Cardiac muscle cell (in vitro differentiated cells and primary cell): Measurements from ENCODE around the gene HTR3B. TPM values are rescaled to one million over a fixed set of nuclear protein-coding genes. Genes with fewer than 3 reads are reported as not detected.
"Not testable (repeated sequence)": the region's sequence is repeated elsewhere in the genome, so short reads cannot be mapped to it uniquely, and the experiment has no call there.

ENCODE experiments used
- DNase-seq, 2 donors: peaks; one replicate each; pipeline versions ENCODE4 v3.0.0 to v3.0.0-alpha.2; 2010 to 2017; ENCODE audit warnings: low read depth in 1 of 2, low spot score in 1 of 2
- H3K27ac ChIP-seq: fragments of 200-600 bp; sonication (generic); 2 replicates; pipeline ENCODE4 v1.5.1; 2016
- H3K27me3 ChIP-seq: fragments of 200-600 bp; sonication (generic); 2 replicates; pipeline ENCODE4 v1.6.0; 2016; ENCODE audit warnings: control low read depth
- H3K36me3 ChIP-seq: fragments of 200-600 bp; sonication (generic); 2 replicates; pipeline ENCODE4 v1.5.1; 2016; ENCODE audit warnings: control low read depth
- H3K4me1 ChIP-seq: fragments of 200-600 bp; sonication (generic); 2 replicates; pipeline ENCODE4 v1.8.1; 2017; ENCODE audit warnings: low read depth, mild to moderate bottlenecking, mixed run types
- H3K4me3 ChIP-seq: fragments of 200-600 bp; sonication (generic); 2 replicates; pipeline ENCODE4 v1.5.1; 2016; ENCODE audit warnings: mild to moderate bottlenecking
- H3K9me3 ChIP-seq: fragments of 200-600 bp; sonication (generic); 2 replicates; pipeline ENCODE4 v1.5.1; 2017; ENCODE audit warnings: low read depth, mild to moderate bottlenecking, control low read depth
- polyA plus RNA-seq: library from polyadenylated mRNA; unstranded; fragments of >200 nt; fragmentation: Nextera tagmentation; extraction: Ambion mirVana; gene quantifications from 2 replicates; pipeline ENCODE4 v1.2.1, GENCODE V29; 2016
- total RNA-seq: library from RNA; depleted of rRNA; stranded (reverse); fragments of >200 nt; gene quantifications from 2 replicates; pipeline ENCODE4 v1.2.3, GENCODE V29; 2016
- TF ChIP-seq, protein P1 (sequence below): IDR thresholded peaks from 2 replicates; pipeline ENCODE4 v1.5.1; 2012; ENCODE audit warnings: low read depth, mild to moderate bottlenecking, low read length

HTR3B gene
- total and polyA plus RNA-seq, 2 experiments from 2014 or later: not detected

DNA sequence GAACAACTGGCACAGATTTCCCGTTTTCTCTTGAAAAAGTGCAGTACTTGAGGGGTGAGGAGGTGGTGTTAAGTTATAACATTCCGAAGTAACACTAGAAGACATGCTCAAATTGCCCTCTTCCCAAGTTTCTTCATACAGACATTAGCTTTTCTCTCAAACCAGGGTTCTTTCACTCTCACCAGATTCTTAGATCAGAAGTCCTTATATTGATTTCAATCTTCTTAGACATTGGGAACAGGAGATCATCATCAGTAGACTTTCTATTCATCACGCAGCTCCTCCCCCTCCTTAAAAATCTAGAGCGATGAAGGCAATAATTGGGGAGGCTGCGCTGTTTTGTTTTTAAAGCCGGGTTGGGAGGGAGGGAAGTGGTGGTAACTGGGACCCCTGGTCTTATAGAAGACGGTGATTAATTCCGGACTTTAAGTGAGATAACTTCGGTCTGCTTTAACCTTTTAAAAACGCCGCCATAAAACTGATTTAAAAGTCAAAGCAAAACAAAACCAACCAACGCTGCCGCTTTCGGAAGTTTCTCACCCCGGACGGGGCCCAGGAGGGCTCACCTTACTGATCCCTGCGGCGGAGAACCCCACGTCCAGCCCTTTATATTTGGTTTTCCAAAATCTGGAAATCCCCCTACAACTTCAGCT, 29.9 kb upstream of the HTR3B start:
- H3K27me3 ChIP-seq: no peaks in the 10 kb centered on the region
- DNase-seq: peak; percentile 14 to 53
- peak overlapping the region; percentile 95 for H3K27ac ChIP-seq
- H3K36me3 ChIP-seq: no peaks in the 10 kb centered on the region
- H3K9me3 ChIP-seq: no peaks in the 10 kb centered on the region
- H3K4me3 ChIP-seq: peak overlapping the region; percentile 85
- peaks cover 24% of the 10 kb centered on the region for H3K4me1 ChIP-seq
- TF ChIP-seq, protein P1, sequence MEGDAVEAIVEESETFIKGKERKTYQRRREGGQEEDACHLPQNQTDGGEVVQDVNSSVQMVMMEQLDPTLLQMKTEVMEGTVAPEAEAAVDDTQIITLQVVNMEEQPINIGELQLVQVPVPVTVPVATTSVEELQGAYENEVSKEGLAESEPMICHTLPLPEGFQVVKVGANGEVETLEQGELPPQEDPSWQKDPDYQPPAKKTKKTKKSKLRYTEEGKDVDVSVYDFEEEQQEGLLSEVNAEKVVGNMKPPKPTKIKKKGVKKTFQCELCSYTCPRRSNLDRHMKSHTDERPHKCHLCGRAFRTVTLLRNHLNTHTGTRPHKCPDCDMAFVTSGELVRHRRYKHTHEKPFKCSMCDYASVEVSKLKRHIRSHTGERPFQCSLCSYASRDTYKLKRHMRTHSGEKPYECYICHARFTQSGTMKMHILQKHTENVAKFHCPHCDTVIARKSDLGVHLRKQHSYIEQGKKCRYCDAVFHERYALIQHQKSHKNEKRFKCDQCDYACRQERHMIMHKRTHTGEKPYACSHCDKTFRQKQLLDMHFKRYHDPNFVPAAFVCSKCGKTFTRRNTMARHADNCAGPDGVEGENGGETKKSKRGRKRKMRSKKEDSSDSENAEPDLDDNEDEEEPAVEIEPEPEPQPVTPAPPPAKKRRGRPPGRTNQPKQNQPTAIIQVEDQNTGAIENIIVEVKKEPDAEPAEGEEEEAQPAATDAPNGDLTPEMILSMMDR: no peak

DNA sequence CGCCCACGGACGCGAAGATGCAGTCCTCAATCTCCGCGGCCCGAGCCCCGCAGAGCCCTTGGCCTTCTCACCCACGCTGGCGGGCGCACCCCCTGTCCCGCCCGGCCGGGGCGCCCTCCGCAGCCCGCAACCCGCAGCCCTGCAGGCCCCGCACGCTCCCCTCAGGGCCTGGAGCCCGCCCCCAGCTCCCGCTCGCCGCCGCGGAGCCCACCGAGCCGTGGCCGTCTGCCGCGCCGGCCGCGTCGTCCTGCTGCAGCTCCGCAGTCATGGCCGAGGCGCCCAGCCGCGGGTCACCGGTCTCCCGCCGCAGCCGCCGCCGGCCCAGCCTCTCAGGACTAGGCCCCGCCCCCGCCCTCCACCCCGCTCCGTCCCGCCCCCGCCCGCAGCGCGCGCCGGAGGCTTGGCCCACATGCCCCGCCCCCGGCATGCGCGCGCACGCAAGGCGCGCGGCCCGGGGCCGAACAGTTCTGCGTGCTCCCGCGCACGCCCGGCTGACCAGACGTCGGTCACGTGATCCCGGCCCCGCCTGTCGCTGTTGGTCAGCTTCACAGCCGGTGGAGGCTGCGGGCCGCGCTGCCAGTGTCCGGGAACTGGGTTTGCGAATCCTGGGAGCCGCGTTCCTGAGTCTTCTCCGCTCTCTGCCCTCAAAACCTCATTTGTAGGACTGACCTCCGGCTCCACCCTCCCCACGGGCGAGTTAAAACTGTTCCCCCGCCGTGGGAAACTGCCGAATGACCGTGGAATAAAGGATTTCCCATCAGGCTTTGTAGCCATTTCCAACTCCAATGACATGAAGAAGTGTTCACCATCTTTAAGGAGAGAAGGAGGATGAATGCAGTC, 29.1 kb upstream of the HTR3B start, which contains the start of gene USP28:
USP28 (minus strand) TSS at position 339 of the 840 bp plus-strand sequence; CDS start at position 268, 71 bp downstream.
- H3K9me3 ChIP-seq: no peaks in the 10 kb centered on the region
- peak within 1 kb of the TSS; percentile 97 for H3K27ac ChIP-seq
- peaks cover 24% of the 10 kb centered on the region for H3K4me1 ChIP-seq
- peak within 1 kb of the TSS; percentile 85 for H3K4me3 ChIP-seq
- TF ChIP-seq, protein P1: no peak
- H3K27me3 ChIP-seq: no peaks in the 10 kb centered on the region
- no peaks in the 10 kb centered on the region for H3K36me3 ChIP-seq
- DNase-seq: peak; percentile 98 to 99

DNA sequence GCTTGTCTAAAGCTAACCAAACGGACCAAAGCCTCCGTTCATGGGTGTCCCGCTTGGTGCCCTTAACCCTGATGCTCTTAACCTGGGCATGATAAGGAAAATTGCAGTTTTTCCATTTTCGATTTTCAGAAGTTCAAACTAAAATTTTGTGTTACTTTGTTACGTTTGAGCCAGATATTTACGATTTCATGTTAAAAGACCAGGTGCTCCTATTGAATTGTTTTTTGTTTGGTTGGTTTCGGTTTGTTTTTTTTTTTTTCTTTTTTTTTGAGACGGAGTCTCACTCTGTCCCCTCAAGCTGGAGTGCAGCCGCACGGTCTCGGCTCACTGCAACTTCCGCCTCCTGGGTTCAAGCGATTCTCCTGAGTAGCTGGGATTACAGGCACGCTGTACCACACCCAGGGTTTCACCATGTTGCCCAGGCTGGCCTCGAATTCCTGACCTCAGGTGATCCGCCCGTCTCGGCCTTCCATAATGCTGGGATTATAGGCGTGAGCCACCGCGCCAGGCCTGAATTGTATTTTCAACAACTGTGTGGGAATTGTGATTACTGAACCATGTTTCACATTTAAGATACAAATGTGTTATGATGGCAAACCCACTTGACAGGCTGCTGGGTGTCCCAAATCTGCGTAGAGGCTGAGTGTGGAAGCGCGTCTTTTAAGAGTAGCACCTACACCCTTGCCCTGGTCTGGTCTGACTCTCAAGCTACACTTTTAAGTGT, 28.4 kb upstream of the HTR3B start:
- Histone ChIP-seq H3K36me3 (no peaks in the 10 kb centered on the region), H3K4me3 (peak overlapping the region; percentile 37), H3K9me3 (no peaks in the 10 kb centered on the region), H3K27me3 (no peaks in the 10 kb centered on the region), H3K27ac (peak overlapping the region; percentile 97), H3K4me1 (peaks cover 20% of the 10 kb centered on the region)
- TF ChIP-seq, protein P1: no peak
- DNase-seq: no peak

DNA sequence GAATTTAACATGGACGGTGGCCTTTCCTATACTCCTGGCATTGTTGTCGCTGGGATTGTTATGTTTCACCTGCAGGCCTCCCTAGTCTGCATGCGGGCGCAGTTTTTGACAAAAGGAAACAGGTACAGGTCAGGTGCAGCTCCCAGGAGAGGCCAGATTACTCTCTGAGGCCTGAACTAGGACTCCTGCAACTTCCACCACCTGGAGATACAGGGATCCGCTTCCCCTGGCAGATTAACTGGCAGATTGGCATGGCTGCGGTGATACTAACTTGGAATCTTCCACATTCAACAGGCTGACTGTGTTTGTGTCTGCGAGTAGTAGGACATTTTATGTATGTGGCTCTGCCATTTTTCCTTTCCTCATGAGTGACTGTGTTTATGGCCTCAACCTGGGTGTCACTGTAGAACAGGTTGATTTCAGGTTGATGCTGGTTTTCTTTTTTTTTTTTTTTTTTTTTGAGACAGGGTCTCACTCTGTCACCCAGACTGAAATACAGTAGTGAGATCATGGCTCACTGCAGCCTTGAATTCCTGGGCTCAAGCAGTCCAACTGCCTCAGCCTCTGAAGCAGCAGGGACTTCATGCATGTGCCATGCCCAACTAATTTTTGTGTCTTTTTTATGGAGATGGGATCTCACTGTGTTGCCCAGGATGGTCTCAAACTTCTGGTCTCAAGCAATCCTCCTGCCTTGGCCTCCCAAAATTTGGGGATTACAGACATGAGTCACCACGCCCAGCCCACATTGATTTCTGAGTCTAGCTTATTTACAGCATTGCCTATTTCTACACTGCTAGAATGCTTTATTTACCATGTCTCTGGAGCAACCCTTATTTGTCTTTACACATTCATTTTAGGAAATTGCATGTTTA, 27.6 kb upstream of the HTR3B start:
- Histone ChIP-seq H3K27me3 (no peaks in the 10 kb centered on the region), H3K27ac (peak overlapping the region; percentile 97), H3K4me3 (no peak overlapping the region), H3K36me3 (no peaks in the 10 kb centered on the region), H3K9me3 (no peaks in the 10 kb centered on the region), H3K4me1 (peaks cover 12% of the 10 kb centered on the region)
- TF ChIP-seq, protein P1: no peak
- DNase-seq: no peak

DNA sequence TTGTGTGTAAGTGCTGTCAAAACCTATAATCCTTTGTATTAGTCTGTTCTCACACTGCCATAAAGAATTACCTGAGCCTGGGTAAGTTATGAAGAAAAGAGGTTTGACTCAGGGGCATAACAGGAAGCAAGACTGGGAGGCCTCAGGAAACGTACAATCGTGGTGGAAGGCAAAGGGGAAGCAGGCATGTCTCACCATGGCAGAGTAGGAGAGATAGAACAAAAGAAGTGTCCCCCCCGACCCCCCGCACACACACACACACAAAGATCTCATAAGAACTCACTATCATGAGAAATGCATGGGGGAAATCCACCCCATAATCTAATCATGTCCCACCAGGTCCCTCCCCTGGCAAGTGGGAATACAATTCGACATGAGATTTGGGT, 26.9 kb upstream of the HTR3B start:
- TF ChIP-seq, protein P1: no peak
- no peak overlapping the region for H3K4me3 ChIP-seq
- no peaks in the 10 kb centered on the region for H3K27me3 ChIP-seq
- no peaks in the 10 kb centered on the region for H3K36me3 ChIP-seq
- DNase-seq: no peak
- peaks cover 6% of the 10 kb centered on the region for H3K4me1 ChIP-seq
- H3K9me3 ChIP-seq: no peaks in the 10 kb centered on the region
- no peak overlapping the region for H3K27ac ChIP-seq

DNA sequence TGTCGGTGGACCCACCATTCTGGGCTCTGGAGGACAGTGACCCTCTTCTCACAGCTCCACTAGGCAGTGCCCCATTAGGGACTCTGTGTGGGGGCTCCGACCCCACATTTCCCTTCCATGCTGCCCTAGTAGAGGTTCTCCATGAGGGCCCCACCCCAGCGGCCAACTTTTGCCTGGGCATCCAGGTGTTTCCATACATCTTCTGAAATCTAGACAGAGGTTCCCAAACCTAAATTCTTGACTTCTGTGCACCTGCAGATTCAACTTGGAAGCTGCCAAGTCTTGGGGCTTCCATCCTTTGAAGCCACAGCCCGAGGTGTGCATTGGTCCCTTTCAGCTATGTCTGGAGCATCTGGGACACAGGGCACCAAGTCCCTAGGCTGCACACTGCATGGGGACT, 25.1 kb upstream of the HTR3B start:
- H3K36me3 ChIP-seq, H3K9me3 ChIP-seq, H3K27me3 ChIP-seq: not testable (repeated sequence)

More for the DNA sequence above, 25.1 kb upstream of the HTR3B start:
- not testable (repeated sequence) for DNase-seq, H3K4me1 ChIP-seq, H3K27ac ChIP-seq, H3K4me3 ChIP-seq
